ENCODE measurements around the gene SLFN11.
"Not testable (repeated sequence)": the region's sequence is repeated elsewhere in the genome, so short reads cannot be mapped to it uniquely, and the experiment has no call there.

Gene SLFN11

DNA sequence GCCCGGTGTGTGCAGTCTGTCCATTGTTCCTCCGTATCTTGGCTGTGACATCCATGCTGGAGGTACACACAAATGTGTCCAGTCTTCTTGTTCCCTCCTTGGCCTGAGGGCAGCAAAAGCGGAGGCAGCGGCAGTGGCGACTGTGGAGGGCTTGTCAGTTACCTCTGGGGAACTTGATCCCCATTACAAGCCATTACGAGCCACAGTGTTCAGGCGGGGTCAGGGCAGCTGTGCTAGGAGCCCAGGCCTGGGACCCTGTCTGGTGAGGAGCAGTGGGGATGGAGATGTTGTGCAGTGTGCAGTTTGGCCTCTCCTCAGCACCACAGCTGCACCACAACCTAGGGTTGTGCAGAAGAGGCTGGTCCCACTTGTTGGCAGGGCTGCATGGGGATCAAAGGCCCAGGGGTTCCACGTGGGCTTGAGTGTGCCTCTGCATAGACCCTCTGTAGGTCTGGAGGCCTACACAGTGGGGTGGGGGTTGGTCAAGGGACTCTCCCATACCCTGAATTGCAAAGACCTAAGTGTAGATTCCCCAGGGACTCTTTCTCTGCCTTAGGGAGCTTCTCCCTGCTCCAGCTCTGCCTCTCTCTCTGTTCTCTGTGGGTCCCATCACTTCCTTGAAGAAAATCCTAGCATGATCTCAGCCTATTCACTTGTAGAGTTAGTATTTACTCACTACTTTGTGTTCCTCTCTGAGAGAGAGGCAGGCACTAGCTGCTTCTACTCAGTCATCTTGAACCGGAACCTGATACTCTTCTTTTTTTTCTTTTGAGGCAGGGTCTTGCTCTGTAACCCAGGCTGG, 58.8 kb downstream of the SLFN11 start:
- TF ChIP-seq GABPA (IDR thresholded peaks at IDR 0.05; ENCODE audit: low read depth) (no peak), SPI1 (IDR thresholded peaks at IDR 0.05; ENCODE audit: borderline replicate concordance, low read depth) (no peak), POLR2AphosphoS5 (IDR thresholded peaks at IDR 0.05; ENCODE audit: low read depth) (no peak)
- TF ChIP-seq, protein P1, sequence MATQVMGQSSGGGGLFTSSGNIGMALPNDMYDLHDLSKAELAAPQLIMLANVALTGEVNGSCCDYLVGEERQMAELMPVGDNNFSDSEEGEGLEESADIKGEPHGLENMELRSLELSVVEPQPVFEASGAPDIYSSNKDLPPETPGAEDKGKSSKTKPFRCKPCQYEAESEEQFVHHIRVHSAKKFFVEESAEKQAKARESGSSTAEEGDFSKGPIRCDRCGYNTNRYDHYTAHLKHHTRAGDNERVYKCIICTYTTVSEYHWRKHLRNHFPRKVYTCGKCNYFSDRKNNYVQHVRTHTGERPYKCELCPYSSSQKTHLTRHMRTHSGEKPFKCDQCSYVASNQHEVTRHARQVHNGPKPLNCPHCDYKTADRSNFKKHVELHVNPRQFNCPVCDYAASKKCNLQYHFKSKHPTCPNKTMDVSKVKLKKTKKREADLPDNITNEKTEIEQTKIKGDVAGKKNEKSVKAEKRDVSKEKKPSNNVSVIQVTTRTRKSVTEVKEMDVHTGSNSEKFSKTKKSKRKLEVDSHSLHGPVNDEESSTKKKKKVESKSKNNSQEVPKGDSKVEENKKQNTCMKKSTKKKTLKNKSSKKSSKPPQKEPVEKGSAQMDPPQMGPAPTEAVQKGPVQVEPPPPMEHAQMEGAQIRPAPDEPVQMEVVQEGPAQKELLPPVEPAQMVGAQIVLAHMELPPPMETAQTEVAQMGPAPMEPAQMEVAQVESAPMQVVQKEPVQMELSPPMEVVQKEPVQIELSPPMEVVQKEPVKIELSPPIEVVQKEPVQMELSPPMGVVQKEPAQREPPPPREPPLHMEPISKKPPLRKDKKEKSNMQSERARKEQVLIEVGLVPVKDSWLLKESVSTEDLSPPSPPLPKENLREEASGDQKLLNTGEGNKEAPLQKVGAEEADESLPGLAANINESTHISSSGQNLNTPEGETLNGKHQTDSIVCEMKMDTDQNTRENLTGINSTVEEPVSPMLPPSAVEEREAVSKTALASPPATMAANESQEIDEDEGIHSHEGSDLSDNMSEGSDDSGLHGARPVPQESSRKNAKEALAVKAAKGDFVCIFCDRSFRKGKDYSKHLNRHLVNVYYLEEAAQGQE (IDR thresholded peaks at IDR 0.05; ENCODE audit: insufficient replicate concordance, low read depth): no peak
- TF ChIP-seq, protein P2, sequence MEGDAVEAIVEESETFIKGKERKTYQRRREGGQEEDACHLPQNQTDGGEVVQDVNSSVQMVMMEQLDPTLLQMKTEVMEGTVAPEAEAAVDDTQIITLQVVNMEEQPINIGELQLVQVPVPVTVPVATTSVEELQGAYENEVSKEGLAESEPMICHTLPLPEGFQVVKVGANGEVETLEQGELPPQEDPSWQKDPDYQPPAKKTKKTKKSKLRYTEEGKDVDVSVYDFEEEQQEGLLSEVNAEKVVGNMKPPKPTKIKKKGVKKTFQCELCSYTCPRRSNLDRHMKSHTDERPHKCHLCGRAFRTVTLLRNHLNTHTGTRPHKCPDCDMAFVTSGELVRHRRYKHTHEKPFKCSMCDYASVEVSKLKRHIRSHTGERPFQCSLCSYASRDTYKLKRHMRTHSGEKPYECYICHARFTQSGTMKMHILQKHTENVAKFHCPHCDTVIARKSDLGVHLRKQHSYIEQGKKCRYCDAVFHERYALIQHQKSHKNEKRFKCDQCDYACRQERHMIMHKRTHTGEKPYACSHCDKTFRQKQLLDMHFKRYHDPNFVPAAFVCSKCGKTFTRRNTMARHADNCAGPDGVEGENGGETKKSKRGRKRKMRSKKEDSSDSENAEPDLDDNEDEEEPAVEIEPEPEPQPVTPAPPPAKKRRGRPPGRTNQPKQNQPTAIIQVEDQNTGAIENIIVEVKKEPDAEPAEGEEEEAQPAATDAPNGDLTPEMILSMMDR (IDR thresholded peaks at IDR 0.05; ENCODE audit: insufficient read depth, low read length): no peak
- H3K27ac ChIP-seq (replicated peaks): no peak overlapping the region
- H3K27me3 ChIP-seq (ENCODE audit: insufficient read depth, poor library complexity, severe bottlenecking): no peaks in the 10 kb centered on the region
- H3K4me3 ChIP-seq (replicated peaks; ENCODE audit: insufficient read depth, low read length): no peak overlapping the region
- no peak for DNase-seq (ENCODE audit: low read depth in 1 of 2, low spot score in 1 of 2)

DNA sequence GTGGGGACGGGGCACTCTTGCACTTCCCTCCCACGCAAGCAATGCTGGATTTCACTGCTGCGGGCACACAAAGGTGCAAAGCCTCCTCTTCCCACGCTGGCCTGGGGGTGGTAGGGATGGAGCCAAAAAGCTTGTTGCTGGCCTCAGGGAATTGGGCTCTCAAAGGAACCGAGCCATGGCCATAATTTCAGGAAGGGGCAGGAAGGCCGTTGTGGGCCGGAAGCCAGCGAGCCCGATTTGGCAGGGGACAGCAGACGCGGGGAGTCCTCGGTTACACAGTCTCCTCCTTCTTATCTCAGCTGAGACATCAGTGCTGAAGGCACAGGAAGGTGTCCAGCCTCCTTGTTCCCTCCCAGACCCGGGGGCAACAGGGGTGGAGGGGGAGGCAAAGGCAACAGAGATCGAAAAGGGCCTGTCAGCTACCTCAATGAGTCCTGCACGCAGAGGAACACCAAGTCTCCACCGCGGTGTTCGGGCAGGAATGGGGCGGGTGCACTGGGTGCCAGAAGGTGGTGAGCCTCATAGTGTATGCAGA, 59.5 kb downstream of the SLFN11 start:
- Histone ChIP-seq H3K27ac (replicated peaks) (no peak overlapping the region), H3K27me3 (ENCODE audit: insufficient read depth, poor library complexity, severe bottlenecking) (no peaks in the 10 kb centered on the region), H3K4me3 (replicated peaks; ENCODE audit: insufficient read depth, low read length) (no peak overlapping the region)
- TF ChIP-seq POLR2AphosphoS5 (IDR thresholded peaks at IDR 0.05; ENCODE audit: low read depth): no peak
- no peak for DNase-seq (ENCODE audit: low read depth in 1 of 2, low spot score in 1 of 2)

DNA sequence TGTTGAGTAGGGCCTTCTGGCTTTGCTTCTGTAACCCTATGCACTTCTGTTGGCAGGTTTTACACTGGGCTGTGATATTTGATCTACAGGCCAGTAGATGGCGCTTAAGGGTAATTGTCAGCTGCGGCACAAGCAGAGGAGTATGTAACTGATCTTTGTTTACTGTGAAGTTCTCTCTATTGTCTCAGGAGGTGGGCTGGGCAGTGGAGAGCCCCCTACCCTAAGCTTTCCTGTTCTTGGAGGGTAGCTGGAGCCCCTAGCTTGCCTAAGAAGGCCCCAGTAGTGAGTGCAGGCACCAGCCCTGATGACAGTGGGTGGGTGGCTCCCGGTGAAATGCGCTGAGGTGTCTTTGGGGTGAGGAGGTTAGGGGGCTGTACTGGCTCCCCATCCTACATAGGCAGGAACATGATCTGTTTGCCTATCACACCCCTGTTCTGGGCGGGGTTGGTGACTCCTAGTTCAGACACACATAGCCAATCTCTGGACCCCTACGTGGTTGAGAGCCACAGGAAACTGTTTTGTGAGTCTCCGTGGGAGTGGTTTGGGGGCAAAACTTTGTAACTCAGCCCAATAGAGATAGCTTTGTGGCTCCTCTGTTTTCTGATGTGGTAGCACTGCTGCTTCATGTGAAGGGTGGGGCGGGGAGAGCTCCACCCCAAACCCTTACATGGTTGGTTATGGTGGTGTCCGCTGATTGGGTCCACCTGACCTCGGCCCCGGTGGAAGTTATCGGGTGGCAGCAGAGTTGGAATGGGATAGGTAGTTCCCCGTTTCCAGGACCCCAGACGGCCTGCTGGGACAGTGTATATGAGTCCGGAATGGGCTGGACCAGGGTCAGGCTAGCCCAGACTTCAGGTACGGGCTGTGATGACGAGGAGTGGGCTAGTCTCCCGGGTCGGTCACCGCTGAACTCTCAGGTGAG, 60.4 kb downstream of the SLFN11 start:
- DNase-seq (ENCODE audit: low read depth in 1 of 2, low spot score in 1 of 2): peak; percentile 50 to 67
- no peak overlapping the region for H3K4me3 ChIP-seq (replicated peaks; ENCODE audit: insufficient read depth, low read length)
- TF ChIP-seq POLR2AphosphoS5 (IDR thresholded peaks at IDR 0.05; ENCODE audit: low read depth): no peak
- TF ChIP-seq, protein P2 (IDR thresholded peaks at IDR 0.05; ENCODE audit: insufficient read depth, low read length): peak; percentile 64
- no peak overlapping the region for H3K27ac ChIP-seq (replicated peaks)
- H3K27me3 ChIP-seq (ENCODE audit: insufficient read depth, poor library complexity, severe bottlenecking): no peaks in the 10 kb centered on the region

DNA sequence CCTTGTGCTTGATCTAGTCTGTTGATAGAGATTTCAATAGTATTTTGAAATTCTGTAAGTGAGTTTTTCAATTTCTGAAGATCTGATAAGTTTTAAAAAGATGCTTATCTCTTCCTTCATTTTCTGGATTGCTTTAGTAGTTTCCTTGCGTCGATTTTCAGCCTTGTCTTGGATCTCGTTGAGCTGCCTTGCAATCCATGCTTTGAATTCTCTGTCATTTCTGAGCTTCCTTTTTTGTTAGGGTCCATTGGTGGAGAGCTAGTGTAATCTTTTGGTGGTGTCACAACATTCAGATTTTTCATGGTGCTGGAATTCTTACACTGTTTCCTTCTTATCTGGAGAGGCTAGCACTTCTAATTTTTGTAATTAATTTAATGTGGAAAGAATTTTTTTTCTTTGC, 61.1 kb downstream of the SLFN11 start:
- Histone ChIP-seq H3K4me3 (replicated peaks; ENCODE audit: insufficient read depth, low read length) (no peak overlapping the region), H3K27me3 (ENCODE audit: insufficient read depth, poor library complexity, severe bottlenecking) (no peaks in the 10 kb centered on the region), H3K27ac (replicated peaks) (no peak overlapping the region)
- DNase-seq (ENCODE audit: low read depth in 1 of 2, low spot score in 1 of 2): no peak
- TF ChIP-seq GABPA (IDR thresholded peaks at IDR 0.05; ENCODE audit: low read depth) (no peak), POLR2AphosphoS5 (IDR thresholded peaks at IDR 0.05; ENCODE audit: low read depth) (no peak), SPI1 (IDR thresholded peaks at IDR 0.05; ENCODE audit: borderline replicate concordance, low read depth) (no peak)
- TF ChIP-seq, protein P2 (IDR thresholded peaks at IDR 0.05; ENCODE audit: insufficient read depth, low read length): no peak
- TF ChIP-seq, protein P1 (IDR thresholded peaks at IDR 0.05; ENCODE audit: insufficient replicate concordance, low read depth): no peak

DNA sequence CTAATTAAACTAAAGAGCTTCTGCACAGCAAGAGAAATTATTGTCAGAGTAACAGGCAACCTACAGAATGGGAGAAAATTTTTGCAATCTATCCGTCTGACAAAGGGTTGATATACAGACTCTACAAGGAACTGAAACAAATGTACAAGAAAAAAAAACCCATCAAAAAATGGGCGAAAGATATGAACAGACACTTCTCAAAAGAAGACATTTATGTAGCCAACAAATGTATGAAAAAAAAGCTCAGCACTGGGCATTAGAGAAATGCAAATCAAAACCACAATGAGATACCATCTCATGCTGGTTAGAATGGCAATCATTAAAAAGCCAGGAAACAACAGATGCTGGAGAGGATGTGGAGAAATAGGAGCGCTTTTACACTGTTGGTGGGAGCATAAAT, 64.1 kb downstream of the SLFN11 start:
- not testable (repeated sequence) for H3K27ac ChIP-seq (replicated peaks); DNase-seq (ENCODE audit: low read depth in 1 of 2, low spot score in 1 of 2); H3K4me3 ChIP-seq (replicated peaks; ENCODE audit: insufficient read depth, low read length); H3K27me3 ChIP-seq (ENCODE audit: insufficient read depth, poor library complexity, severe bottlenecking)
